Measurements from ENCODE around the gene SELENOP. TPM values are rescaled to one million over a fixed set of nuclear protein-coding genes. Genes with fewer than 3 reads are reported as not detected.

SELENOP gene
- total and polyA plus RNA-seq, 2 of the 13 experiments (the other 11 are each of a cell fraction or from before 2014, with no cell fraction given) = 1,895 to 2,083 TPM

DNA sequence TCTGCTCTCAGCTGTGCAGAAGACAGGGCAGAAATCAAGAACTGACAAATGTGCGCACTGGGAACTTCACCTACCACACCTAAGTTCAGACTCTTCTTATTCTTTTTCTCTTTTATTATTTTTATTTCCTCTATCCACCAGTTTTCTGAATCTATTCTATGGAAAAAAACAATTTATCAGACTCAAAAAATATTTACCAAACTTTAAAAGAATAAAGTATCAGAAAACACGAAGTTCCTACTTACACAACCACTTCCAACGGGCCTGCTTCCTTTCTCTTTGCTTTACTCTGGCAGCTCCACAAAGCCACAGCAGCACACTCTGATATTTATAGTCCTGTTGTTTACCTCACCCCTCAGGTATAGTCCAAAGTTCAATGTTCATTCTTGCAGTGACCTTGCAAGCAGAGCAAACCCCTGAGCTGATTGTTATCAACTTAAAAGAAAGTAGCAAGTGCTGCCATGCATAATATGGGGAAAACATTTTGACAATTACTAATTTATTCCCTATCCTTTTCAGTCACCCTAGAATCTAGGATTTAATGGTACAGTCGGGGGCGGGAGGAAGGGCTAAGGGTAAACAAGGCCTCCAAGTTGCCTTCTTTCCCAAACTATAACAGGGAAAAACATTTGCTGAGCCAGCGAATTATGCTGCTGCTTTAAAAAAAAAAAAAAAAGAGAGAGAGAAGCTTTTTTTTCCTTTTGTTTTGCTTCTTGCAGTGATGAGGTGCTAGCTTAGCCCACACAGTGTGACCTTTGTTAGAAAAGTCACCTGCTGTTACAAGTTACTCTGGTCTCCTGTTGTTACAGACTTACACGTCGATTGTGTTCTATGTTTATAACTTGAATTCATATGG is at the start of gene SELENOP (continued):
- TF ChIP-seq, protein P1, sequence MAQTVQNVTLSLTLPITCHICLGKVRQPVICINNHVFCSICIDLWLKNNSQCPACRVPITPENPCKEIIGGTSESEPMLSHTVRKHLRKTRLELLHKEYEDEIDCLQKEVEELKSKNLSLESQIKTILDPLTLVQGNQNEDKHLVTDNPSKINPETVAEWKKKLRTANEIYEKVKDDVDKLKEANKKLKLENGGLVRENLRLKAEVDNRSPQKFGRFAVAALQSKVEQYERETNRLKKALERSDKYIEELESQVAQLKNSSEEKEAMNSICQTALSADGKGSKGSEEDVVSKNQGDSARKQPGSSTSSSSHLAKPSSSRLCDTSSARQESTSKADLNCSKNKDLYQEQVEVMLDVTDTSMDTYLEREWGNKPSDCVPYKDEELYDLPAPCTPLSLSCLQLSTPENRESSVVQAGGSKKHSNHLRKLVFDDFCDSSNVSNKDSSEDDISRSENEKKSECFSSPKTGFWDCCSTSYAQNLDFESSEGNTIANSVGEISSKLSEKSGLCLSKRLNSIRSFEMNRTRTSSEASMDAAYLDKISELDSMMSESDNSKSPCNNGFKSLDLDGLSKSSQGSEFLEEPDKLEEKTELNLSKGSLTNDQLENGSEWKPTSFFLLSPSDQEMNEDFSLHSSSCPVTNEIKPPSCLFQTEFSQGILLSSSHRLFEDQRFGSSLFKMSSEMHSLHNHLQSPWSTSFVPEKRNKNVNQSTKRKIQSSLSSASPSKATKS (CRISPR knock-in tag; IDR thresholded peaks at IDR 0.05) = peak; percentile 82; the same call in 1 of the 2 replicates
- TF ChIP-seq GTF3A (CRISPR knock-in tag; conservative IDR thresholded peaks at IDR 0.05) (no peak), MIER2 (CRISPR knock-in tag; IDR thresholded peaks at IDR 0.05) (peak; percentile 68), RFXANK (CRISPR knock-in tag; IDR thresholded peaks at IDR 0.05) (0 out of 2 replicates have a peak, but pooled peaks have one; percentile 50), ZNF12 (CRISPR knock-in tag; IDR thresholded peaks at IDR 0.05) (no peak), ZNF337 (CRISPR knock-in tag; IDR thresholded peaks at IDR 0.05; ENCODE audit: borderline replicate concordance, low read depth) (0 out of 2 replicates have a peak, but pooled peaks have one; percentile 31), ZNF607 (CRISPR knock-in tag; IDR thresholded peaks at IDR 0.05; ENCODE audit: borderline replicate concordance) (0 out of 2 replicates have a peak, but pooled peaks have one; percentile 65), ZNF816 (CRISPR knock-in tag; IDR thresholded peaks at IDR 0.05; ENCODE audit: borderline replicate concordance) (peak; percentile 76; the same call in 1 of the 2 replicates), ZFP90 (CRISPR knock-in tag; IDR thresholded peaks at IDR 0.05; ENCODE audit: borderline replicate concordance) (peak; percentile 76), AKAP8 (CRISPR knock-in tag; IDR thresholded peaks at IDR 0.05) (0 out of 2 replicates have a peak, but pooled peaks have one; percentile 44), FOXK1 (CRISPR knock-in tag; IDR thresholded peaks at IDR 0.05; ENCODE audit: borderline replicate concordance, low read depth) (peak; percentile 92), RBM22 (optimal IDR thresholded peaks at IDR 0.05; ENCODE audit: low read length) (peak; percentile 41), ZNF543 (CRISPR knock-in tag; IDR thresholded peaks at IDR 0.05) (peak; percentile 42; the same call in 1 of the 2 replicates), EP300 (IDR thresholded peaks at IDR 0.05; ENCODE audit: low read depth in 2 of 2, low read length in 2 of 2) (peak; percentile 84 to 96), EP300 (CRISPR knock-in tag; IDR thresholded peaks at IDR 0.05; ENCODE audit: borderline replicate concordance) (peak; percentile 89), STAG1 (CRISPR knock-in tag; IDR thresholded peaks at IDR 0.05) (peak; percentile 23; the same call in 1 of the 2 replicates), ZFP36L2 (CRISPR knock-in tag; IDR thresholded peaks at IDR 0.05) (0 out of 2 replicates have a peak, but pooled peaks have one; percentile 48), ZEB1 (IDR thresholded peaks at IDR 0.05; ENCODE audit: insufficient replicate concordance, low read depth) (peak; percentile 97), ZNF180 (CRISPR knock-in tag; IDR thresholded peaks at IDR 0.05; ENCODE audit: borderline replicate concordance, low read depth) (no peak), ZNF282 (IDR thresholded peaks at IDR 0.05; ENCODE audit: partially characterized antibody) (no peak), MIXL1 (CRISPR knock-in tag; IDR thresholded peaks at IDR 0.05) (peak; percentile 93), NFE2 (CRISPR knock-in tag; IDR thresholded peaks at IDR 0.05) (no peak), IRF2 (CRISPR knock-in tag; IDR thresholded peaks at IDR 0.05) (peak; percentile 72; the same call in 1 of the 2 replicates)
- TF ChIP-seq, protein P2, sequence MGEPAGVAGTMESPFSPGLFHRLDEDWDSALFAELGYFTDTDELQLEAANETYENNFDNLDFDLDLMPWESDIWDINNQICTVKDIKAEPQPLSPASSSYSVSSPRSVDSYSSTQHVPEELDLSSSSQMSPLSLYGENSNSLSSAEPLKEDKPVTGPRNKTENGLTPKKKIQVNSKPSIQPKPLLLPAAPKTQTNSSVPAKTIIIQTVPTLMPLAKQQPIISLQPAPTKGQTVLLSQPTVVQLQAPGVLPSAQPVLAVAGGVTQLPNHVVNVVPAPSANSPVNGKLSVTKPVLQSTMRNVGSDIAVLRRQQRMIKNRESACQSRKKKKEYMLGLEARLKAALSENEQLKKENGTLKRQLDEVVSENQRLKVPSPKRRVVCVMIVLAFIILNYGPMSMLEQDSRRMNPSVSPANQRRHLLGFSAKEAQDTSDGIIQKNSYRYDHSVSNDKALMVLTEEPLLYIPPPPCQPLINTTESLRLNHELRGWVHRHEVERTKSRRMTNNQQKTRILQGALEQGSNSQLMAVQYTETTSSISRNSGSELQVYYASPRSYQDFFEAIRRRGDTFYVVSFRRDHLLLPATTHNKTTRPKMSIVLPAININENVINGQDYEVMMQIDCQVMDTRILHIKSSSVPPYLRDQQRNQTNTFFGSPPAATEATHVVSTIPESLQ (CRISPR knock-in tag; conservative IDR thresholded peaks at IDR 0.05) = peak; percentile 9; the same call in 1 of the 2 replicates
- TF ChIP-seq, protein P3, sequence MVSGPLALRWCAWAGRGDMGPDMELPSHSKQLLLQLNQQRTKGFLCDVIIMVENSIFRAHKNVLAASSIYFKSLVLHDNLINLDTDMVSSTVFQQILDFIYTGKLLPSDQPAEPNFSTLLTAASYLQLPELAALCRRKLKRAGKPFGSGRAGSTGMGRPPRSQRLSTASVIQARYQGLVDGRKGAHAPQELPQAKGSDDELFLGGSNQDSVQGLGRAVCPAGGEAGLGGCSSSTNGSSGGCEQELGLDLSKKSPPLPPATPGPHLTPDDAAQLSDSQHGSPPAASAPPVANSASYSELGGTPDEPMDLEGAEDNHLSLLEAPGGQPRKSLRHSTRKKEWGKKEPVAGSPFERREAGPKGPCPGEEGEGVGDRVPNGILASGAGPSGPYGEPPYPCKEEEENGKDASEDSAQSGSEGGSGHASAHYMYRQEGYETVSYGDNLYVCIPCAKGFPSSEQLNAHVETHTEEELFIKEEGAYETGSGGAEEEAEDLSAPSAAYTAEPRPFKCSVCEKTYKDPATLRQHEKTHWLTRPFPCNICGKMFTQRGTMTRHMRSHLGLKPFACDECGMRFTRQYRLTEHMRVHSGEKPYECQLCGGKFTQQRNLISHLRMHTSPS (CRISPR knock-in tag; IDR thresholded peaks at IDR 0.05; ENCODE audit: low read depth) = no peak
